WTC11 (cell line): ENCODE data around the gene MMAB. TPM values are rescaled to one million over a fixed set of nuclear protein-coding genes. Genes with fewer than 3 reads are reported as not detected.

Experiments used
- ATAC-seq: fragments of 200-7000 bp; cut with Tn5 transposase; 2 replicates; pipeline ENCODE4 v1.10.0; 2021; ENCODE audit warnings: mild to moderate bottlenecking, moderate library complexity
- CTCF ChIA-PET: fragments of 300-600 bp; sonication (Branson Sonifier 250); formaldehyde crosslinking; loops from one replicate; lab custom pipeline; 2021; ENCODE audit warnings: antibody characterized with exemption; lab: Charles Lee
- POLR2A ChIA-PET: fragments of 350-600 bp; sonication (Branson Sonifier 250); formaldehyde crosslinking; loops from one replicate; lab custom pipeline; 2021; ENCODE audit warnings: antibody characterized with exemption; lab: Charles Lee
- DNase-seq: peaks from one replicate; pipeline ENCODE4 v3.0.0; 2021; ENCODE audit warnings: low spot score
- H3K27ac Mint-ChIP-seq: 2 replicates; pipeline ENCODE4 v1.8.0; 2021; ENCODE audit warnings: mixed read lengths
- H3K27me3 Mint-ChIP-seq: 2 replicates; pipeline ENCODE4 v1.8.0; 2021; ENCODE audit warnings: low read depth, mild to moderate bottlenecking, moderate library complexity, mixed read lengths
- H3K36me3 Mint-ChIP-seq: 2 replicates; pipeline ENCODE4 v1.8.0; 2021; ENCODE audit warnings: mixed read lengths
- H3K4me1 Mint-ChIP-seq: 2 replicates; pipeline ENCODE4 v1.8.0; 2022; ENCODE audit warnings: mixed read lengths
- H3K4me3 Mint-ChIP-seq: 2 replicates; pipeline ENCODE4 v1.8.0; 2021; ENCODE audit warnings: mild to moderate bottlenecking, moderate library complexity, mixed read lengths
- H3K9me3 Mint-ChIP-seq: 2 replicates; pipeline ENCODE4 v1.8.0; 2021; ENCODE audit warnings: mixed read lengths
- TEAD1 ChIP-seq: sonication (generic); formaldehyde crosslinking; IDR thresholded peaks from 2 replicates; pipeline ENCODE4 v1.8.0; 2022; ENCODE audit warnings: mild to moderate bottlenecking, missing genetic modification reagents
- ZNF219 ChIP-seq: sonication (generic); formaldehyde crosslinking; IDR thresholded peaks from 2 replicates; pipeline ENCODE4 v1.8.0; 2023; ENCODE audit warnings: missing genetic modification reagents, mild to moderate bottlenecking, borderline replicate concordance
- ZNF396 ChIP-seq: fragments of 250-450 bp; sonication (Bioruptor Pico); IDR thresholded peaks from 2 replicates; pipeline ENCODE4 v1.8.0; 2021; ENCODE audit warnings: mild to moderate bottlenecking, moderate library complexity, borderline replicate concordance
- total RNA-seq: library from RNA; stranded (reverse); gene quantifications from 3 replicates; pipeline ENCODE4 v1.2.3, GENCODE V29; 2021
- TF ChIP-seq, protein P1 (sequence below): sonication (generic); formaldehyde crosslinking; IDR thresholded peaks from 2 replicates; pipeline ENCODE4 v1.8.1; 2022; ENCODE audit warnings: mild to moderate bottlenecking, moderate library complexity, missing genetic modification reagents
- TF ChIP-seq, protein P2 (sequence below): fragments of 250-450 bp; sonication (Bioruptor Pico); IDR thresholded peaks from 2 replicates; pipeline ENCODE4 v1.8.0; 2021; ENCODE audit warnings: mild to moderate bottlenecking
- TF ChIP-seq, protein P3 (sequence below): sonication (generic); formaldehyde crosslinking; IDR thresholded peaks from 2 replicates; pipeline ENCODE4 v1.8.1; 2023; ENCODE audit warnings: mild to moderate bottlenecking, missing genetic modification reagents
- TF ChIP-seq, protein P4 (sequence below): fragments of 250-450 bp; sonication (Bioruptor Pico); IDR thresholded peaks from 2 replicates; pipeline ENCODE4 v1.9.0; 2021; ENCODE audit warnings: mild to moderate bottlenecking, borderline replicate concordance
- TF ChIP-seq, protein P5 (sequence below): sonication (generic); formaldehyde crosslinking; IDR thresholded peaks from 2 replicates; pipeline ENCODE4 v1.8.0; 2023; ENCODE audit warnings: missing genetic modification reagents
- TF ChIP-seq, protein P6 (sequence below): fragments of 200-600 bp; IDR thresholded peaks from 2 replicates; pipeline ENCODE4 v1.8.0; 2022; ENCODE audit warnings: antibody characterized with exemption

The MMAB gene
- total RNA-seq, 1 experiment from 2014 or later = 22.0 TPM

DNA sequence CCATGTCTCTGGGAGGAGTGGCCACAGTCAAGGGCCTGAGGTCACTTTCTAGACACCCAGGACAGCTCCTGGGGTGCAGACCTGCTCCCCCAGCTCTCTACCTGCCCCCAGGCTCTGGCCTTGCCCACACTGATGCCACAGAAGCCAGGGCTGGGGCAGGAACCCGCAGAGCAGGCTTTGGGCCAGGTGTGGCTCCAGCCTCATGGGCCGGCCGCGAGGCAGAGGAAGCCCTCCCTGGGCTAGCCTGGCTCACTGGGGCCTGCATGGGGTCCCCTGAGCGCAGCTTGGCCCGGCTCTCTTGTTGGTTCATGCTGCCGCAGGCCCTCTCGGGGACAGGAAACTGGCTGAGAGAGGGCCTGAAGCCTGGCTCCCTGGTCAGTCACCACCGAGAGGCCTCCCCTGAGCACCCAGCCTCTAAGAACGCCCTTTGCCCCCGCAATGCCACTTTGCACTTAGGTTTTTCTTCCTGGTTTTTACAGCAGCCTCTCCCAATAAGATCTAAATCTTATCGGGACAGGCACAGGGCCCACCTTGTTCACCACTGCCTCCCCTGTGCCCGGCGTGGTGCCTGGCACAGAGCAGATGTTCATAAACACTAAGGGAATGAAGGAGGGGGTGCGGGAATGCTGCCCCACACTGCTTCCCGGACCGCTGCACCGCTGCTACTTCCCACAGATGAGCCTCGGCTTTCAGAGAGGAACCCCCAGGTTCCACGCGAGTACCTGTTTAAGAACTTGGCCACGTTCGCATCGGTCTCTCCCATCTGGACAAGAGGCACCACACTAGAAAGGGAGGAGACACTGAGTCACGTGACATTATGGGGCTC is 14.7 kb downstream of the MMAB start:
- peaks cover 14% of the 10 kb centered on the region for H3K36me3 Mint-ChIP-seq
- no peak for TF ChIP-seq ZNF396
- TF ChIP-seq TEAD1 = no peak
- TF ChIP-seq, protein P1, sequence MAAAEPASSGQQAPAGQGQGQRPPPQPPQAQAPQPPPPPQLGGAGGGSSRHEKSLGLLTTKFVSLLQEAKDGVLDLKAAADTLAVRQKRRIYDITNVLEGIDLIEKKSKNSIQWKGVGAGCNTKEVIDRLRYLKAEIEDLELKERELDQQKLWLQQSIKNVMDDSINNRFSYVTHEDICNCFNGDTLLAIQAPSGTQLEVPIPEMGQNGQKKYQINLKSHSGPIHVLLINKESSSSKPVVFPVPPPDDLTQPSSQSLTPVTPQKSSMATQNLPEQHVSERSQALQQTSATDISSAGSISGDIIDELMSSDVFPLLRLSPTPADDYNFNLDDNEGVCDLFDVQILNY = no peak
- no peak for TF ChIP-seq ZNF219 (CRISPR knock-in tag)
- TF ChIP-seq, protein P2, sequence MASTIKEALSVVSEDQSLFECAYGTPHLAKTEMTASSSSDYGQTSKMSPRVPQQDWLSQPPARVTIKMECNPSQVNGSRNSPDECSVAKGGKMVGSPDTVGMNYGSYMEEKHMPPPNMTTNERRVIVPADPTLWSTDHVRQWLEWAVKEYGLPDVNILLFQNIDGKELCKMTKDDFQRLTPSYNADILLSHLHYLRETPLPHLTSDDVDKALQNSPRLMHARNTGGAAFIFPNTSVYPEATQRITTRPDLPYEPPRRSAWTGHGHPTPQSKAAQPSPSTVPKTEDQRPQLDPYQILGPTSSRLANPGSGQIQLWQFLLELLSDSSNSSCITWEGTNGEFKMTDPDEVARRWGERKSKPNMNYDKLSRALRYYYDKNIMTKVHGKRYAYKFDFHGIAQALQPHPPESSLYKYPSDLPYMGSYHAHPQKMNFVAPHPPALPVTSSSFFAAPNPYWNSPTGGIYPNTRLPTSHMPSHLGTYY (CRISPR knock-in tag) = no peak
- TF ChIP-seq, protein P3, sequence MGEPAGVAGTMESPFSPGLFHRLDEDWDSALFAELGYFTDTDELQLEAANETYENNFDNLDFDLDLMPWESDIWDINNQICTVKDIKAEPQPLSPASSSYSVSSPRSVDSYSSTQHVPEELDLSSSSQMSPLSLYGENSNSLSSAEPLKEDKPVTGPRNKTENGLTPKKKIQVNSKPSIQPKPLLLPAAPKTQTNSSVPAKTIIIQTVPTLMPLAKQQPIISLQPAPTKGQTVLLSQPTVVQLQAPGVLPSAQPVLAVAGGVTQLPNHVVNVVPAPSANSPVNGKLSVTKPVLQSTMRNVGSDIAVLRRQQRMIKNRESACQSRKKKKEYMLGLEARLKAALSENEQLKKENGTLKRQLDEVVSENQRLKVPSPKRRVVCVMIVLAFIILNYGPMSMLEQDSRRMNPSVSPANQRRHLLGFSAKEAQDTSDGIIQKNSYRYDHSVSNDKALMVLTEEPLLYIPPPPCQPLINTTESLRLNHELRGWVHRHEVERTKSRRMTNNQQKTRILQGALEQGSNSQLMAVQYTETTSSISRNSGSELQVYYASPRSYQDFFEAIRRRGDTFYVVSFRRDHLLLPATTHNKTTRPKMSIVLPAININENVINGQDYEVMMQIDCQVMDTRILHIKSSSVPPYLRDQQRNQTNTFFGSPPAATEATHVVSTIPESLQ = no peak
- TF ChIP-seq, protein P4, sequence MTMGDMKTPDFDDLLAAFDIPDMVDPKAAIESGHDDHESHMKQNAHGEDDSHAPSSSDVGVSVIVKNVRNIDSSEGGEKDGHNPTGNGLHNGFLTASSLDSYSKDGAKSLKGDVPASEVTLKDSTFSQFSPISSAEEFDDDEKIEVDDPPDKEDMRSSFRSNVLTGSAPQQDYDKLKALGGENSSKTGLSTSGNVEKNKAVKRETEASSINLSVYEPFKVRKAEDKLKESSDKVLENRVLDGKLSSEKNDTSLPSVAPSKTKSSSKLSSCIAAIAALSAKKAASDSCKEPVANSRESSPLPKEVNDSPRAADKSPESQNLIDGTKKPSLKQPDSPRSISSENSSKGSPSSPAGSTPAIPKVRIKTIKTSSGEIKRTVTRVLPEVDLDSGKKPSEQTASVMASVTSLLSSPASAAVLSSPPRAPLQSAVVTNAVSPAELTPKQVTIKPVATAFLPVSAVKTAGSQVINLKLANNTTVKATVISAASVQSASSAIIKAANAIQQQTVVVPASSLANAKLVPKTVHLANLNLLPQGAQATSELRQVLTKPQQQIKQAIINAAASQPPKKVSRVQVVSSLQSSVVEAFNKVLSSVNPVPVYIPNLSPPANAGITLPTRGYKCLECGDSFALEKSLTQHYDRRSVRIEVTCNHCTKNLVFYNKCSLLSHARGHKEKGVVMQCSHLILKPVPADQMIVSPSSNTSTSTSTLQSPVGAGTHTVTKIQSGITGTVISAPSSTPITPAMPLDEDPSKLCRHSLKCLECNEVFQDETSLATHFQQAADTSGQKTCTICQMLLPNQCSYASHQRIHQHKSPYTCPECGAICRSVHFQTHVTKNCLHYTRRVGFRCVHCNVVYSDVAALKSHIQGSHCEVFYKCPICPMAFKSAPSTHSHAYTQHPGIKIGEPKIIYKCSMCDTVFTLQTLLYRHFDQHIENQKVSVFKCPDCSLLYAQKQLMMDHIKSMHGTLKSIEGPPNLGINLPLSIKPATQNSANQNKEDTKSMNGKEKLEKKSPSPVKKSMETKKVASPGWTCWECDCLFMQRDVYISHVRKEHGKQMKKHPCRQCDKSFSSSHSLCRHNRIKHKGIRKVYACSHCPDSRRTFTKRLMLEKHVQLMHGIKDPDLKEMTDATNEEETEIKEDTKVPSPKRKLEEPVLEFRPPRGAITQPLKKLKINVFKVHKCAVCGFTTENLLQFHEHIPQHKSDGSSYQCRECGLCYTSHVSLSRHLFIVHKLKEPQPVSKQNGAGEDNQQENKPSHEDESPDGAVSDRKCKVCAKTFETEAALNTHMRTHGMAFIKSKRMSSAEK (CRISPR knock-in tag) = no peak
- TF ChIP-seq, protein P5, sequence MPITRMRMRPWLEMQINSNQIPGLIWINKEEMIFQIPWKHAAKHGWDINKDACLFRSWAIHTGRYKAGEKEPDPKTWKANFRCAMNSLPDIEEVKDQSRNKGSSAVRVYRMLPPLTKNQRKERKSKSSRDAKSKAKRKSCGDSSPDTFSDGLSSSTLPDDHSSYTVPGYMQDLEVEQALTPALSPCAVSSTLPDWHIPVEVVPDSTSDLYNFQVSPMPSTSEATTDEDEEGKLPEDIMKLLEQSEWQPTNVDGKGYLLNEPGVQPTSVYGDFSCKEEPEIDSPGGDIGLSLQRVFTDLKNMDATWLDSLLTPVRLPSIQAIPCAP (CRISPR knock-in tag) = no peak
- POLR2A ChIA-PET = no interaction called here

DNA sequence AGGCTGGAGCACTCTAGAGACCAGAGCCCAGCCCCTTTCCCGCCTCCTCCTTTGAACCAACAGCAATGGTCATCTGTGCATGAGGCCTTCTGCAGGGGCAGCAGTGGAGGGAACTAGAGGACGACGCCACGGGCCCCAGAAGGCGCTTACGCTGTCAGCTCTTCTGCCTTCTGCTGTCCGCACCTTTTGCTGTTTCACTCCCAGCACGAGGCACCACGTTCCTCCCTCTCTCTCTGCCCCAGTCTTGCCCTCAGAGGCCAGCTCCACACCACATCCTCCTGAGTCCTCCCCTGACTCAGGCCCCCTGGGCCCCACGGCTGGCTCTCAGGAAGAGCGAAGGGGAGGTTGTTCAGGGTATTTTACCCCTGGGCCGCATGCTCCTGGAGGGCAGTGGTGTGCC is 15.5 kb downstream of the MMAB start:
- POLR2A ChIA-PET = no interaction called here
- H3K4me3 Mint-ChIP-seq = no peak overlapping the region
- no peak overlapping the region for H3K27ac Mint-ChIP-seq
- H3K27me3 Mint-ChIP-seq = no peaks in the 10 kb centered on the region
- peaks cover 3% of the 10 kb centered on the region; the same call in 1 of the 2 replicates for H3K4me1 Mint-ChIP-seq
- peaks cover 7% of the 10 kb centered on the region; the same call in 1 of the 2 replicates for H3K9me3 Mint-ChIP-seq
- TF ChIP-seq, protein P6, sequence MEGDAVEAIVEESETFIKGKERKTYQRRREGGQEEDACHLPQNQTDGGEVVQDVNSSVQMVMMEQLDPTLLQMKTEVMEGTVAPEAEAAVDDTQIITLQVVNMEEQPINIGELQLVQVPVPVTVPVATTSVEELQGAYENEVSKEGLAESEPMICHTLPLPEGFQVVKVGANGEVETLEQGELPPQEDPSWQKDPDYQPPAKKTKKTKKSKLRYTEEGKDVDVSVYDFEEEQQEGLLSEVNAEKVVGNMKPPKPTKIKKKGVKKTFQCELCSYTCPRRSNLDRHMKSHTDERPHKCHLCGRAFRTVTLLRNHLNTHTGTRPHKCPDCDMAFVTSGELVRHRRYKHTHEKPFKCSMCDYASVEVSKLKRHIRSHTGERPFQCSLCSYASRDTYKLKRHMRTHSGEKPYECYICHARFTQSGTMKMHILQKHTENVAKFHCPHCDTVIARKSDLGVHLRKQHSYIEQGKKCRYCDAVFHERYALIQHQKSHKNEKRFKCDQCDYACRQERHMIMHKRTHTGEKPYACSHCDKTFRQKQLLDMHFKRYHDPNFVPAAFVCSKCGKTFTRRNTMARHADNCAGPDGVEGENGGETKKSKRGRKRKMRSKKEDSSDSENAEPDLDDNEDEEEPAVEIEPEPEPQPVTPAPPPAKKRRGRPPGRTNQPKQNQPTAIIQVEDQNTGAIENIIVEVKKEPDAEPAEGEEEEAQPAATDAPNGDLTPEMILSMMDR = no peak
- CTCF ChIA-PET = no interaction called here
- DNase-seq = no peak
- ATAC-seq = no peak
- peaks cover 13% of the 10 kb centered on the region for H3K36me3 Mint-ChIP-seq

More for the DNA sequence above, 14.7 kb downstream of the MMAB start:
- Mint-ChIP-seq H3K27me3 (no peaks in the 10 kb centered on the region), H3K27ac (peak overlapping the region; percentile 76; the same call in 1 of the 2 replicates), H3K4me3 (no peak overlapping the region), H3K9me3 (peaks cover 7% of the 10 kb centered on the region; the same call in 1 of the 2 replicates), H3K4me1 (peaks cover 3% of the 10 kb centered on the region; the same call in 1 of the 2 replicates)
- CTCF ChIA-PET = no interaction called here
- ATAC-seq (no peak), DNase-seq (no peak)
